Epithelial cell of proximal tubule (primary cell): Measurements from ENCODE around the gene PCK2. TPM values are rescaled to one million over a fixed set of nuclear protein-coding genes. Genes with fewer than 3 reads are reported as not detected.

Source experiments
- DNase-seq: peaks from one replicate; pipeline ENCODE4 v3.0.0-alpha.2; 2011; ENCODE audit warnings: low read depth
- H3K4me3 ChIP-seq: 2 replicates; pipeline ENCODE4 v1.5.1; 2011; ENCODE audit warnings: low read depth, mild to moderate bottlenecking, low read length
- CTCF ChIP-seq: conservative IDR thresholded peaks from 2 replicates; pipeline ENCODE4 v1.5.1; 2012; ENCODE audit warnings: low read depth, mild to moderate bottlenecking, low read length
- total RNA-seq: library from RNA; depleted of rRNA; stranded (reverse); fragments of >200 nt; gene quantifications from 2 replicates; pipeline ENCODE4 v1.2.3, GENCODE V29; 2015

Gene PCK2
- total RNA-seq, 1 donor from 2014 or later: 40.0 TPM

- H3K4me3 ChIP-seq: no peak overlapping the region
- no peak for TF ChIP-seq CTCF
- DNase-seq: no peak
Measured at GRCh38 chr14:24151404-24152080, 57.4 kb downstream of the PCK2 start.

Other genes with a start within 250 kb of the PCK2 start
- gene DHRS4, start 140.5 kb upstream of the PCK2 start, total RNA-seq: 33.1 and 43.7 TPM in 2 replicates
- 13.6 and 14.8 TPM in 2 replicates for gene DHRS4L2, start 105.4 kb upstream of the PCK2 start, total RNA-seq
- gene CARMIL3, start 42.3 kb upstream of the PCK2 start, total RNA-seq: 0.07 TPM in 1 of 2 replicates, not detected in the other
- gene CPNE6, start 22.7 kb upstream of the PCK2 start, total RNA-seq: not detected in 2 replicates
- gene DCAF11, start 20.5 kb downstream of the PCK2 start, total RNA-seq: 42.6 and 51.2 TPM in 2 replicates
- 0.87 and 1.2 TPM in 2 replicates for gene NRL, start 20.6 kb downstream of the PCK2 start, total RNA-seq
- gene FITM1, start 36.3 kb downstream of the PCK2 start, total RNA-seq: not detected in 2 replicates
- 266 and 385 TPM in 2 replicates for gene PSME1, start 41.9 kb downstream of the PCK2 start, total RNA-seq
- gene EMC9, start 47.3 kb downstream of the PCK2 start, total RNA-seq: 22.3 and 31.8 TPM in 2 replicates
- 156 and 168 TPM in 2 replicates for gene PSME2, start 52.3 kb downstream of the PCK2 start, total RNA-seq
- 42.3 and 79.4 TPM in 2 replicates for gene RNF31, start 53.2 kb downstream of the PCK2 start, total RNA-seq
- 26.8 and 45.1 TPM in 2 replicates for gene IRF9, start 67.0 kb downstream of the PCK2 start, total RNA-seq
- 122 and 158 TPM in 2 replicates for gene REC8, start 77.8 kb downstream of the PCK2 start, total RNA-seq
- gene IPO4, start 94.5 kb downstream of the PCK2 start, total RNA-seq: 60.4 and 102 TPM in 2 replicates
- gene TM9SF1, start 101.1 kb downstream of the PCK2 start, total RNA-seq: 54.4 and 84.1 TPM in 2 replicates
- not detected in 2 replicates for gene TSSK4, start 111.4 kb downstream of the PCK2 start, total RNA-seq
- gene CHMP4A, start 119.2 kb downstream of the PCK2 start, total RNA-seq: 42.8 and 88.4 TPM in 2 replicates
- gene MDP1, start 121.8 kb downstream of the PCK2 start, total RNA-seq: 15.6 and 26.1 TPM in 2 replicates
- 219 and 220 TPM in 2 replicates for gene NEDD8, start 138.1 kb downstream of the PCK2 start, total RNA-seq
- gene GMPR2, start 138.6 kb downstream of the PCK2 start, total RNA-seq: 64.2 and 136 TPM in 2 replicates
- 43.2 and 53.2 TPM in 2 replicates for gene TINF2, start 148.3 kb downstream of the PCK2 start, total RNA-seq
- 0.63 and 0.94 TPM in 2 replicates for gene TGM1, start 168.9 kb downstream of the PCK2 start, total RNA-seq
- gene RABGGTA, start 177.3 kb downstream of the PCK2 start, total RNA-seq: 32.7 and 39.0 TPM in 2 replicates
- gene DHRS1, start 205.5 kb downstream of the PCK2 start, total RNA-seq: 25.7 and 26.4 TPM in 2 replicates
- gene NOP9, start 205.5 kb downstream of the PCK2 start, total RNA-seq: 17.1 and 32.6 TPM in 2 replicates
- gene CIDEB, start 213.7 kb downstream of the PCK2 start, total RNA-seq: 2.0 and 3.6 TPM in 2 replicates
- 1.3 and 2.7 TPM in 2 replicates for gene LTB4R2, start 215.8 kb downstream of the PCK2 start, total RNA-seq
- gene LTB4R, start 217.2 kb downstream of the PCK2 start, total RNA-seq: 0.06 and 4.0 TPM in 2 replicates
- 1.6 and 8.0 TPM in 2 replicates for gene ADCY4, start 240.8 kb downstream of the PCK2 start, total RNA-seq
- gene RIPK3, start 245.7 kb downstream of the PCK2 start, total RNA-seq: 6.4 and 7.6 TPM in 2 replicates